ENCODE data around the gene CHMP3.

- TF ChIP-seq CTCF (IDR thresholded peaks at IDR 0.05) (no peak), EZH2 (IDR thresholded peaks at IDR 0.05) (no peak)
Observed at GRCh38 chr2:86461042-86461743, 102.0 kb downstream of the CHMP3 start.

Data from neural progenitor cell (in vitro differentiated cells).